Neural cell (in vitro differentiated cells): Measurements from ENCODE around the gene TENT4B. TPM values are rescaled to one million over a fixed set of nuclear protein-coding genes. Genes with fewer than 3 reads are reported as not detected.

ENCODE experiments used
- H2AFZ ChIP-seq: fragments of 200-600, 300-800 bp; sonication (generic), shearing (Covaris generic); 2 replicates; pipeline ENCODE4 v1.6.0; 2014; ENCODE audit warnings: low read depth, mild to moderate bottlenecking, antibody characterized with exemption, low read length, moderate library complexity
- H3F3A ChIP-seq: fragments of 200-600 bp; shearing (Covaris generic); 2 replicates; pipeline ENCODE4 v1.6.1; 2016; ENCODE audit warnings: mild to moderate bottlenecking, moderate library complexity, mixed read lengths, antibody characterized with exemption, low read length; ENCODE audit not compliant: insufficient read depth, poor library complexity, severe bottlenecking
- H3K27ac ChIP-seq: fragments of 200-600, 300-800 bp; sonication (generic), shearing (Covaris generic); 2 replicates; pipeline ENCODE4 v1.5.1; 2014; ENCODE audit warnings: mild to moderate bottlenecking, low read length, moderate library complexity
- H3K27me3 ChIP-seq: fragments of 300-800, 200-600 bp; sonication (generic), shearing (Covaris generic); 2 replicates; pipeline ENCODE4 v1.6.0; 2014; ENCODE audit warnings: mild to moderate bottlenecking, low read depth, low read length, moderate library complexity; ENCODE audit not compliant: insufficient read depth
- H3K36me3 ChIP-seq: fragments of 300-800, 200-600 bp; sonication (generic), shearing (Covaris generic); 2 replicates; pipeline ENCODE4 v1.5.1; 2014; ENCODE audit warnings: mild to moderate bottlenecking, antibody characterized with exemption, low read length, moderate library complexity; ENCODE audit not compliant: insufficient read depth
- H3K4me2 ChIP-seq: fragments of 300-800, 200-600 bp; sonication (generic), shearing (Covaris generic); 2 replicates; pipeline ENCODE4 v1.6.0; 2014; ENCODE audit warnings: mild to moderate bottlenecking, low read length
- H3K4me3 ChIP-seq: fragments of 300-800, 200-600 bp; sonication (generic), shearing (Covaris generic); 2 replicates; pipeline ENCODE4 v1.5.1; 2014; ENCODE audit warnings: mild to moderate bottlenecking, low read length, moderate library complexity
- H3K79me2 ChIP-seq: fragments of 200-600 bp; shearing (Covaris generic); replicated peaks from 2 replicates; pipeline ENCODE4 v1.6.0; 2014; ENCODE audit warnings: mild to moderate bottlenecking, low read length, moderate library complexity; ENCODE audit not compliant: insufficient read depth
- H3K9ac ChIP-seq: fragments of 300-800, 200-600 bp; sonication (generic), shearing (Covaris generic); 2 replicates; pipeline ENCODE4 v1.6.1; 2016; ENCODE audit warnings: mild to moderate bottlenecking, low read length, mixed read lengths
- H3K9me2 ChIP-seq: fragments of 200-600 bp; shearing (Covaris generic); 2 replicates; pipeline ENCODE4 v1.6.1; 2016; ENCODE audit warnings: mild to moderate bottlenecking, low read length, mixed read lengths; ENCODE audit not compliant: insufficient read depth
- H3K9me3 ChIP-seq: fragments of 200-600, 300-800 bp; sonication (generic), shearing (Covaris generic); 2 replicates; pipeline ENCODE4 v1.6.1; 2016; ENCODE audit warnings: mild to moderate bottlenecking, mixed run types, low read length, moderate library complexity, mixed read lengths
- H4K20me1 ChIP-seq: fragments of 200-600 bp; shearing (Covaris generic); 2 replicates; pipeline ENCODE4 v1.6.1; 2016; ENCODE audit warnings: mild to moderate bottlenecking, mixed run types; ENCODE audit not compliant: insufficient read depth
- EP300 ChIP-seq: fragments of 450-650 bp; conservative IDR thresholded peaks from 2 replicates; pipeline ENCODE4 v1.6.1; 2014; ENCODE audit warnings: antibody characterized with exemption, mild to moderate bottlenecking, moderate library complexity; ENCODE audit not compliant: poor library complexity, severe bottlenecking
- EZH2 ChIP-seq: fragments of 200-600, 300-800 bp; shearing (Covaris generic), sonication (generic); IDR thresholded peaks from 2 replicates; pipeline ENCODE4 v1.6.1; 2014; ENCODE audit warnings: antibody characterized with exemption, low read length, borderline replicate concordance, mild to moderate bottlenecking; ENCODE audit not compliant: insufficient read depth, poor library complexity, severe bottlenecking
- MXI1 ChIP-seq: fragments of 450-650 bp; conservative IDR thresholded peaks from 2 replicates; pipeline ENCODE4 v1.6.1; 2014; ENCODE audit warnings: antibody characterized with exemption, mild to moderate bottlenecking; ENCODE audit not compliant: poor library complexity, severe bottlenecking
- POLR2AphosphoS5 ChIP-seq: IDR thresholded peaks from 2 replicates; pipeline ENCODE4 v1.6.1; 2012
- RAD21 ChIP-seq: fragments of 450-650 bp; conservative IDR thresholded peaks from 2 replicates; pipeline ENCODE4 v1.6.1; 2014; ENCODE audit warnings: antibody characterized with exemption, mild to moderate bottlenecking, moderate library complexity
- REST ChIP-seq: IDR thresholded peaks from 2 replicates; pipeline ENCODE4 v1.6.1; 2012; ENCODE audit warnings: borderline replicate concordance
- SMC3 ChIP-seq: fragments of 450-650 bp; conservative IDR thresholded peaks from 2 replicates; pipeline ENCODE4 v1.6.1; 2014; ENCODE audit warnings: antibody characterized with exemption, mild to moderate bottlenecking, moderate library complexity; ENCODE audit not compliant: poor library complexity
- TAF1 ChIP-seq: IDR thresholded peaks from 2 replicates; pipeline ENCODE4 v1.6.1; 2012; ENCODE audit warnings: low read depth
- polyA plus RNA-seq: library from polyadenylated mRNA; depleted of rRNA; stranded (reverse); fragments of >200 nt; gene quantifications from 2 replicates; pipeline ENCODE4 v1.2.3, GENCODE V29; 2014
- TF ChIP-seq, protein P1 (sequence below): fragments of 450-650 bp; IDR thresholded peaks from 2 replicates; pipeline ENCODE4 v1.5.1; 2014; ENCODE audit warnings: antibody characterized with exemption, mild to moderate bottlenecking, moderate library complexity; ENCODE audit not compliant: poor library complexity, severe bottlenecking

TENT4B gene
- polyA plus RNA-seq, 1 donor from 2014 or later = 16.9 TPM

GRCh38 chr16:50114357-50115129 is 38.6 kb upstream of the TENT4B start:
- H3K9me3 ChIP-seq = no peaks in the 10 kb centered on the region
- H3K4me2 ChIP-seq = no peak overlapping the region
- no peak overlapping the region for H2AFZ ChIP-seq
- no peak overlapping the region for H3K27ac ChIP-seq
- H3F3A ChIP-seq = no peaks in the 10 kb centered on the region
- H3K9ac ChIP-seq = no peak overlapping the region
- H3K4me3 ChIP-seq = no peak overlapping the region
- H3K36me3 ChIP-seq = no peaks in the 10 kb centered on the region
- H3K9me2 ChIP-seq = no peaks in the 10 kb centered on the region
- no peaks in the 10 kb centered on the region for H3K79me2 ChIP-seq
- H3K27me3 ChIP-seq = no peaks in the 10 kb centered on the region
- H4K20me1 ChIP-seq = no peaks in the 10 kb centered on the region
- TF ChIP-seq TAF1 (no peak), EP300 (no peak), REST (no peak), SMC3 (no peak), EZH2 (no peak), MXI1 (no peak), POLR2AphosphoS5 (no peak)

DNA sequence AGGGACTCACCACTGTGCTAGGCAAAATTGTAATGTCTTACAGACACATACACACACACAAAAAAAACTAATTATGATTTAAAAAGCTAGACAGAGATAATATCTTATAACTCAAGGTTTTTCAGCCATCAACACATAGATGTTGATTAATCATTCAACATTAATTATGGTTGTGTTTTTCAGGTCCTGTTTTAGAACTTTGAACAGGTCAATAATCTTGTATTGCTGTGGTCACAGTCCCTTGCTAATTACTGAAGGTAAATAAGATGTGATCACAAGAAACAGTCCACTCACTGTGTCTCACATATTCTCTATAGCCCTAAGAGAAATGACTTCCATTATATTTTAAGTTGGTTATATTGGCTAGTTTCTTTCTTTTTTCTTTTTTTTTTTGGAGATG is 32.4 kb upstream of the TENT4B start:
- H3K4me3 ChIP-seq = no peak overlapping the region
- no peaks in the 10 kb centered on the region for H4K20me1 ChIP-seq
- H3K36me3 ChIP-seq = no peaks in the 10 kb centered on the region
- no peak overlapping the region for H3K27ac ChIP-seq
- no peak overlapping the region for H3K9ac ChIP-seq
- no peak overlapping the region for H2AFZ ChIP-seq
- H3K9me3 ChIP-seq = no peaks in the 10 kb centered on the region
- TF ChIP-seq EZH2 (no peak), SMC3 (no peak), EP300 (no peak), REST (no peak), TAF1 (no peak), POLR2AphosphoS5 (no peak), RAD21 (no peak)
- TF ChIP-seq, protein P1, sequence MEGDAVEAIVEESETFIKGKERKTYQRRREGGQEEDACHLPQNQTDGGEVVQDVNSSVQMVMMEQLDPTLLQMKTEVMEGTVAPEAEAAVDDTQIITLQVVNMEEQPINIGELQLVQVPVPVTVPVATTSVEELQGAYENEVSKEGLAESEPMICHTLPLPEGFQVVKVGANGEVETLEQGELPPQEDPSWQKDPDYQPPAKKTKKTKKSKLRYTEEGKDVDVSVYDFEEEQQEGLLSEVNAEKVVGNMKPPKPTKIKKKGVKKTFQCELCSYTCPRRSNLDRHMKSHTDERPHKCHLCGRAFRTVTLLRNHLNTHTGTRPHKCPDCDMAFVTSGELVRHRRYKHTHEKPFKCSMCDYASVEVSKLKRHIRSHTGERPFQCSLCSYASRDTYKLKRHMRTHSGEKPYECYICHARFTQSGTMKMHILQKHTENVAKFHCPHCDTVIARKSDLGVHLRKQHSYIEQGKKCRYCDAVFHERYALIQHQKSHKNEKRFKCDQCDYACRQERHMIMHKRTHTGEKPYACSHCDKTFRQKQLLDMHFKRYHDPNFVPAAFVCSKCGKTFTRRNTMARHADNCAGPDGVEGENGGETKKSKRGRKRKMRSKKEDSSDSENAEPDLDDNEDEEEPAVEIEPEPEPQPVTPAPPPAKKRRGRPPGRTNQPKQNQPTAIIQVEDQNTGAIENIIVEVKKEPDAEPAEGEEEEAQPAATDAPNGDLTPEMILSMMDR = no peak
- H3K27me3 ChIP-seq = no peaks in the 10 kb centered on the region
- H3K79me2 ChIP-seq = no peaks in the 10 kb centered on the region
- no peaks in the 10 kb centered on the region for H3F3A ChIP-seq
- H3K9me2 ChIP-seq = no peaks in the 10 kb centered on the region
- H3K4me2 ChIP-seq = no peak overlapping the region
